HCT116 (cell line): ENCODE measurements around the gene ARHGDIG. TPM values are rescaled to one million over a fixed set of nuclear protein-coding genes. Genes with fewer than 3 reads are reported as not detected.
A peak's percentile ranks its signal among the peaks of the same experiment; 100 is the strongest.

Experiments used
- ATAC-seq: fragments of 200-7000 bp; cut with Tn5 transposase; 2 replicates; pipeline ENCODE4 v1.9.1; 2020; ENCODE audit warnings: mild to moderate bottlenecking, moderate library complexity
- Bru-seq: library from RNA; stranded (reverse); fragments of 400-500 nt; gene quantifications from one replicate; lab custom pipeline; 2021; lab: Mats Ljungman, UMichigan
- BruChase-seq, 2 experiments: library from RNA; stranded (reverse); fragments of 400-500 nt; gene quantifications; one replicate each; lab custom pipeline; 2021; lab: Mats Ljungman, UMichigan
- BruUV-seq: library from RNA; stranded (reverse); fragments of 400-500 nt; replicated peaks from 2 replicates; lab custom pipeline; 2021; lab: Mats Ljungman, UMichigan
- CTCF ChIA-PET: fragments of 300-600 bp; sonication (Branson Sonifier 250); formaldehyde crosslinking; loops from one replicate; lab custom pipeline; 2021; ENCODE audit warnings: antibody characterized with exemption; lab: Charles Lee
- POLR2A ChIA-PET: fragments of 300-600, 350-600 bp; sonication (Branson Sonifier 250); formaldehyde crosslinking; loops from one replicate; lab custom pipeline; 2021; ENCODE audit warnings: antibody characterized with exemption; lab: Charles Lee
- RAD21 ChIA-PET, 2 experiments: fragments of 300-600 bp; sonication (Branson Sonifier 250); formaldehyde crosslinking; loops; one replicate each; lab custom pipeline; 2023; ENCODE audit warnings: low total read pairs in 2 of 2; ENCODE audit not compliant: uncharacterized antibody in 2 of 2, unreplicated experiment in 2 of 2, low non-redundant PET in 1 of 2; lab: Charles Lee
- DNase-seq: peaks from one replicate; pipeline ENCODE4 v3.0.0-alpha.2; 2010; ENCODE audit warnings: low read depth, low spot score
- H2AFZ ChIP-seq: fragments of 200-600 bp; shearing (Covaris generic), sonication (generic); 2 replicates; pipeline ENCODE4 v1.6.1; 2017; ENCODE audit warnings: low read depth, mixed run types, mixed read lengths, antibody characterized with exemption, low read length; ENCODE audit not compliant: poor library complexity, severe bottlenecking
- H3K27ac ChIP-seq: 2 replicates; pipeline ENCODE4 v1.5.1; 2012; ENCODE audit warnings: low read depth, low read length
- H3K27me3 ChIP-seq: fragments of 200-600 bp; sonication (generic); 2 replicates; pipeline ENCODE4 v1.6.1; 2016; ENCODE audit warnings: mixed run types, low read length, mixed read lengths; ENCODE audit not compliant: insufficient read depth
- H3K36me3 ChIP-seq, 2 experiments: fragments of 200-500 bp in 1 of 2; fragments of 200-600 bp in 1 of 2; sonication (Bioruptor generic) in 1 of 2; sonication (generic) in 1 of 2; 2 replicates each; pipeline versions ENCODE4 v1.5.1 to v1.6.1; 2014 to 2016; ENCODE audit warnings: low read length in 2 of 2, inconsistent platforms in 1 of 2, mixed read lengths in 1 of 2, mixed run types in 1 of 2; ENCODE audit not compliant: insufficient read depth in 2 of 2, control insufficient read depth in 1 of 2
- H3K4me1 ChIP-seq, 2 experiments: fragments of 200-600 bp in 1 of 2; sonication (generic) in 1 of 2; 2 replicates each; pipeline versions ENCODE4 v1.5.1 to v1.6.1; 2012 to 2017; ENCODE audit warnings: low read length in 2 of 2, inconsistent platforms in 1 of 2, mild to moderate bottlenecking in 1 of 2, mixed read lengths in 1 of 2, mixed run types in 1 of 2, moderate library complexity in 1 of 2; ENCODE audit not compliant: insufficient read depth in 2 of 2, control insufficient read depth in 1 of 2
- H3K4me2 ChIP-seq: fragments of 200-600 bp; sonication (generic); 2 replicates; pipeline ENCODE4 v1.6.1; 2017; ENCODE audit warnings: mixed run types, low read length, mixed read lengths
- H3K4me3 ChIP-seq, 2 experiments: fragments of 200-600 bp in 1 of 2; sonication (generic) in 1 of 2; replicated peaks in 1 of 2; 2 replicates each; pipeline ENCODE4 v1.5.1; 2011 to 2016; ENCODE audit warnings: low read length in 2 of 2, control low read depth in 1 of 2, low read depth in 1 of 2, mild to moderate bottlenecking in 1 of 2, mixed read lengths in 1 of 2, mixed run types in 1 of 2
- H3K79me2 ChIP-seq: fragments of 200-600 bp; sonication (generic); 2 replicates; pipeline ENCODE4 v1.6.1; 2017; ENCODE audit warnings: mild to moderate bottlenecking, mixed run types, low read length, moderate library complexity, mixed read lengths; ENCODE audit not compliant: insufficient read depth
- H3K9ac ChIP-seq: fragments of 200-600 bp; sonication (generic); 2 replicates; pipeline ENCODE4 v1.6.1; 2016; ENCODE audit warnings: low read length, mixed read lengths
- H3K9me2 ChIP-seq: fragments of 200-600 bp; sonication (generic), shearing (Covaris generic); 2 replicates; pipeline ENCODE4 v1.6.1; 2017; ENCODE audit warnings: mixed run types, mild to moderate bottlenecking, moderate library complexity; ENCODE audit not compliant: insufficient read depth
- H3K9me3 ChIP-seq, 2 experiments: fragments of 200-500 bp in 1 of 2; fragments of 200-600 bp in 1 of 2; sonication (Bioruptor generic) in 1 of 2; sonication (generic) in 1 of 2; 2 replicates each; pipeline ENCODE4 v1.6.1; 2014 to 2017; ENCODE audit warnings: low read length in 2 of 2, mixed read lengths in 2 of 2, inconsistent platforms in 1 of 2, low read depth in 1 of 2, mild to moderate bottlenecking in 1 of 2, mixed run types in 1 of 2, moderate library complexity in 1 of 2; ENCODE audit not compliant: control insufficient read depth in 1 of 2, insufficient read depth in 1 of 2
- H4K20me1 ChIP-seq: fragments of 200-600 bp; sonication (generic), shearing (Covaris generic); 2 replicates; pipeline ENCODE4 v1.6.1; 2017; ENCODE audit warnings: mixed run types, mild to moderate bottlenecking, moderate library complexity; ENCODE audit not compliant: insufficient read depth
- ATF3 ChIP-seq: IDR thresholded peaks from 2 replicates; pipeline ENCODE4 v1.6.1; 2012
- EGR1 ChIP-seq: IDR thresholded peaks from 2 replicates; pipeline ENCODE4 v1.6.1; 2012; ENCODE audit warnings: low read depth
- EZH2 ChIP-seq: fragments of 200-600 bp; sonication (generic); IDR thresholded peaks from 2 replicates; pipeline ENCODE4 v1.6.1; 2017; ENCODE audit warnings: antibody characterized with exemption, mixed run types
- EZH2phosphoT487 ChIP-seq: fragments of 200-600 bp; IDR thresholded peaks from 2 replicates; pipeline ENCODE4 v1.6.1; 2018; ENCODE audit warnings: antibody characterized with exemption, borderline replicate concordance
- FOSL1 ChIP-seq: IDR thresholded peaks from 2 replicates; pipeline ENCODE4 v1.6.1; 2012; ENCODE audit warnings: low read depth
- JUND ChIP-seq: IDR thresholded peaks from 2 replicates; pipeline ENCODE4 v1.6.1; 2012
- POLR2A ChIP-seq: IDR thresholded peaks from 2 replicates; pipeline ENCODE4 v1.7.0; 2011; ENCODE audit warnings: borderline replicate concordance; ENCODE audit not compliant: insufficient read depth, insufficient read length; ENCODE audit errors: extremely low read depth
- POLR2AphosphoS5 ChIP-seq: IDR thresholded peaks from 2 replicates; pipeline ENCODE4 v1.6.1; 2011; ENCODE audit warnings: mild to moderate bottlenecking, low read depth, low read length, moderate library complexity
- RAD21 ChIP-seq: IDR thresholded peaks from 2 replicates; pipeline ENCODE4 v1.6.1; 2012; ENCODE audit warnings: low read depth, mild to moderate bottlenecking
- SIN3A ChIP-seq: IDR thresholded peaks from 2 replicates; pipeline ENCODE4 v1.6.1; 2012; ENCODE audit warnings: low read depth
- SRF ChIP-seq: IDR thresholded peaks from 2 replicates; pipeline ENCODE4 v1.6.1; 2012; ENCODE audit warnings: low read depth
- TCF7L2 ChIP-seq: IDR thresholded peaks from 2 replicates; pipeline ENCODE4 v1.7.0; 2011; ENCODE audit warnings: borderline replicate concordance, inconsistent platforms; ENCODE audit not compliant: insufficient read depth, insufficient read length; ENCODE audit errors: extremely low read depth
- YY1 ChIP-seq: IDR thresholded peaks from 2 replicates; pipeline ENCODE4 v1.6.1; 2011; ENCODE audit warnings: low read length, low read depth, moderate library complexity, mild to moderate bottlenecking; ENCODE audit not compliant: insufficient replicate concordance; ENCODE audit errors: extremely low read depth
- ZBTB33 ChIP-seq: IDR thresholded peaks from 2 replicates; pipeline ENCODE4 v1.6.1; 2011; ENCODE audit warnings: mild to moderate bottlenecking, low read length, moderate library complexity; ENCODE audit not compliant: insufficient replicate concordance; ENCODE audit errors: extremely low read depth
- ZFX ChIP-seq: fragments of 450-650 bp; IDR thresholded peaks from 2 replicates; pipeline ENCODE4 v1.6.1; 2017
- ZNF274 ChIP-seq: fragments of 200-500 bp; sonication (Bioruptor generic); IDR thresholded peaks from 2 replicates; pipeline ENCODE4 v1.6.1; 2014; ENCODE audit warnings: mild to moderate bottlenecking, low read depth, low read length, inconsistent platforms
- intact Hi-C: fragments of 100-400 bp; cut with micrococcal nuclease; formaldehyde crosslinking; loops from 2 replicates; pipeline ENCODE4 v1.10.0; 2022
- long read RNA-seq: library from polyadenylated mRNA; unstranded; transcript quantifications from one replicate; pipeline ENCODE4 v2.0.0, GENCODE V29; 2021; ENCODE audit not compliant: unreplicated experiment
- polyA plus RNA-seq: library from polyadenylated mRNA; unstranded; fragments of >200 nt; gene quantifications from 2 replicates; pipeline ENCODE4 v1.2.1, GENCODE V29; 2012; ENCODE audit warnings: missing spikeins
- total RNA-seq: library from RNA; stranded (reverse); gene quantifications from one replicate; pipeline ENCODE4 v1.2.1, GENCODE V29; 2021; ENCODE audit not compliant: unreplicated experiment
- TF ChIP-seq, protein P1 (sequence below): IDR thresholded peaks from 2 replicates; pipeline ENCODE4 v1.6.1; 2012; ENCODE audit warnings: low read depth

ARHGDIG gene
- total RNA-seq = not detected
- polyA plus RNA-seq = 0.06 TPM in 1 of 2 replicates, not detected in the other
- not detected for Bru-seq, nascent RNA
- BruChase-seq, experiment 1, labeled RNA remaining after a 6-hour chase = percentile 16 among the genes with signal in this experiment
- BruChase-seq, experiment 2, labeled RNA remaining after a 2-hour chase = not detected
- long read RNA-seq = 0 reads

- TF ChIP-seq ATF3 (no peak), POLR2AphosphoS5 (no peak), ZBTB33 (no peak), YY1 (no peak), EGR1 (no peak), ZFX (no peak), JUND (no peak), RAD21 (no peak), POLR2A (no peak), SRF (no peak), TCF7L2 (no peak), FOSL1 (no peak), EZH2 (no peak), EZH2phosphoT487 (no peak), SIN3A (no peak), ZNF274 (no peak)
- TF ChIP-seq, protein P1, sequence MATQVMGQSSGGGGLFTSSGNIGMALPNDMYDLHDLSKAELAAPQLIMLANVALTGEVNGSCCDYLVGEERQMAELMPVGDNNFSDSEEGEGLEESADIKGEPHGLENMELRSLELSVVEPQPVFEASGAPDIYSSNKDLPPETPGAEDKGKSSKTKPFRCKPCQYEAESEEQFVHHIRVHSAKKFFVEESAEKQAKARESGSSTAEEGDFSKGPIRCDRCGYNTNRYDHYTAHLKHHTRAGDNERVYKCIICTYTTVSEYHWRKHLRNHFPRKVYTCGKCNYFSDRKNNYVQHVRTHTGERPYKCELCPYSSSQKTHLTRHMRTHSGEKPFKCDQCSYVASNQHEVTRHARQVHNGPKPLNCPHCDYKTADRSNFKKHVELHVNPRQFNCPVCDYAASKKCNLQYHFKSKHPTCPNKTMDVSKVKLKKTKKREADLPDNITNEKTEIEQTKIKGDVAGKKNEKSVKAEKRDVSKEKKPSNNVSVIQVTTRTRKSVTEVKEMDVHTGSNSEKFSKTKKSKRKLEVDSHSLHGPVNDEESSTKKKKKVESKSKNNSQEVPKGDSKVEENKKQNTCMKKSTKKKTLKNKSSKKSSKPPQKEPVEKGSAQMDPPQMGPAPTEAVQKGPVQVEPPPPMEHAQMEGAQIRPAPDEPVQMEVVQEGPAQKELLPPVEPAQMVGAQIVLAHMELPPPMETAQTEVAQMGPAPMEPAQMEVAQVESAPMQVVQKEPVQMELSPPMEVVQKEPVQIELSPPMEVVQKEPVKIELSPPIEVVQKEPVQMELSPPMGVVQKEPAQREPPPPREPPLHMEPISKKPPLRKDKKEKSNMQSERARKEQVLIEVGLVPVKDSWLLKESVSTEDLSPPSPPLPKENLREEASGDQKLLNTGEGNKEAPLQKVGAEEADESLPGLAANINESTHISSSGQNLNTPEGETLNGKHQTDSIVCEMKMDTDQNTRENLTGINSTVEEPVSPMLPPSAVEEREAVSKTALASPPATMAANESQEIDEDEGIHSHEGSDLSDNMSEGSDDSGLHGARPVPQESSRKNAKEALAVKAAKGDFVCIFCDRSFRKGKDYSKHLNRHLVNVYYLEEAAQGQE = no peak
- ChIA-PET RAD21 (no interaction called here), CTCF (no interaction called here), POLR2A (no interaction called here)
- Histone ChIP-seq H3K9me2 (no peaks in the 10 kb centered on the region), H3K4me2 (no peak within 1 kb of the TSS), H3K4me3 (no peak within 1 kb of the TSS), H3K36me3 (no peaks in the 10 kb centered on the region), H4K20me1 (no peaks in the 10 kb centered on the region), H3K9ac (no peak within 1 kb of the TSS), H3K27ac (no peak within 1 kb of the TSS), H3K9me3 (no peaks in the 10 kb centered on the region), H3K79me2 (no peaks in the 10 kb centered on the region), H3K27me3 (no peaks in the 10 kb centered on the region), H3K4me1 (no peaks in the 10 kb centered on the region), H2AFZ (no peak within 1 kb of the TSS)
- BruUV-seq = no TSS peak
- ATAC-seq = no peak
- intact Hi-C loops = no loop called here
- no peak for DNase-seq
Observed at GRCh38 chr16:280552-280951, at the start of gene ARHGDIG. Gene ARHGDIG (plus strand): TSS chr16:280591. CDS start chr16:280681, 90 bp downstream.
